Fibroblast of lung (primary cell): Measurements from ENCODE around the gene C3orf20.

Experiments
- CTCF ChIP-seq, 2 donors: IDR thresholded peaks in 1 of 2; conservative IDR thresholded peaks in 1 of 2; 1 replicate in 1 of 2; 2 replicates in 1 of 2; pipeline ENCODE4 v1.5.1; 2011 to 2012; ENCODE audit warnings: low read length in 2 of 2, control low read depth in 1 of 2, inconsistent platforms in 1 of 2, low read depth in 1 of 2, mild to moderate bottlenecking in 1 of 2
- EZH2 ChIP-seq: IDR thresholded peaks from 2 replicates; pipeline ENCODE4 v1.5.1; 2012; ENCODE audit warnings: low read length, control low read depth, mild to moderate bottlenecking; ENCODE audit errors: missing control alignments

DNA sequence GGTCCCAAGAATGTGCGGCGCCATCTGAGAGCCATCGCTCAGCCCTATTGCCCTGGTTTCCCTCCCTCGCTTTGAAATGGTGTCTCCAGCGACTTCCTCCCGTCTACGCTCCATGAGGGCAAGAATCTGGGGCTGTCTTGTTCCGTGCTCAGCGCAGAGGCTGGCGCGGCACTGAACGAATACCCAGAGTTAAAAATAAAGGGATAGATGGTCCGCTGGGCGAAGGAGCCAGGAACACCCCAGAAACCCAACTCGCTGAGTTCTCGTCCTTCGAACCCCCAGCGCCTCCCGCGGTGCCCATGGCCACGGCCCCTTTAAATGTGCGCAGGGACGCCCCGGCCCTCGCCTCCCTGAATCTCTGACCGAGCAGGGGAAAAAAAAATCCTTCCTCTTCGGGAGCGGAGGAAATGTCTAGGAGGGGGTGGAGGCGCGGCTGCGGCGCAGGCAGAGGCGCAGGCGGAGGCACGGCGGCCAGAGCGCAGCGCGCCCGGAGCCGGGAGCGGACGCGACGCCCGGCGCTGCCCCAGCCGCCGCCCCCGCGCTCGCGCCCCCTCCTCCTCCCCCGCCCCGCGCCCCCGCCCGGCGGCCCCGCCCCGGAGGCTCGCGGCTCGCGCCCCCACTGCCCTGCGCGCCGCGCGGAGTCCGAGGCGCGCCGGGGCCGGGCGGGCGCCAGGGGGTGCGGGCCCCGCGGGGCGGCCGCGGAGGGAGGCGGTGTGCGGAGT, 135.3 kb downstream of the C3orf20 start:
- no peak for TF ChIP-seq CTCF (conservative IDR thresholded peaks at IDR 0.05 in 1 of 2, IDR thresholded peaks at IDR 0.05 in 1 of 2; ENCODE audit: low read depth in 1 of 2, low read length in 2 of 2)
- TF ChIP-seq EZH2 = no peak
